Measurements from ENCODE around the gene TMEM132D. TPM values are rescaled to one million over a fixed set of nuclear protein-coding genes. Genes with fewer than 3 reads are reported as not detected.

The TMEM132D gene
- total and polyA plus RNA-seq, 2 donors (not counting 3 experiments of a cell fraction or from before 2014, with no cell fraction given), result not detected

GRCh38 chr12:129081755-129082250 lies 822.0 kb downstream of the TMEM132D start:
- BruUV-seq (replicated peaks), result no TSS peak
- Histone ChIP-seq H3K36me3 (ENCODE audit: control insufficient read depth in 2 of 2, extremely low read depth in 1 of 2, insufficient read depth in 2 of 2, low read length in 2 of 2) (no peaks in the 10 kb centered on the region), H3K4me3 (replicated peaks in 1 of 3; ENCODE audit: insufficient read depth in 1 of 3, low read depth in 1 of 3, low read length in 3 of 3) (no peak overlapping the region), H3K27ac (ENCODE audit: insufficient read depth, low read depth, low read length) (no peak overlapping the region), H3K9ac (replicated peaks; ENCODE audit: extremely low read depth, insufficient read depth, low read length) (no peak overlapping the region), H3K4me2 (ENCODE audit: insufficient read depth, low read length) (no peak overlapping the region), H2AFZ (ENCODE audit: low read depth, low read length) (no peak overlapping the region), H4K20me1 (replicated peaks; ENCODE audit: control insufficient read depth, extremely low read depth, insufficient read depth, low read length) (no peaks in the 10 kb centered on the region), H3K4me1 (ENCODE audit: control insufficient read depth, extremely low read depth, insufficient read depth, low read length) (no peaks in the 10 kb centered on the region), H3K9me3 (replicated peaks; ENCODE audit: control insufficient read depth, insufficient read depth, low read length) (peaks cover 7% of the 10 kb centered on the region), H3K9me1 (replicated peaks; ENCODE audit: control insufficient read depth, extremely low read depth, insufficient read depth, low read length) (no peaks in the 10 kb centered on the region), H3K27me3 (ENCODE audit: control insufficient read depth in 2 of 2, insufficient read depth in 2 of 2, low read length in 2 of 2) (no peaks in the 10 kb centered on the region), H3K79me2 (ENCODE audit: control insufficient read depth, insufficient read depth, low read length) (no peaks in the 10 kb centered on the region)
- intact Hi-C loops (cut with micrococcal nuclease) (no loop called here), dilution Hi-C loops (cut with MboI; ENCODE audit: extremely low pct_ligation_motif_present, low sequenced_read_pairs) (no loop called here)
- TF ChIP-seq GATA2 (IDR thresholded peaks at IDR 0.05; ENCODE audit: insufficient read depth, insufficient read length, low read depth, low read length) (no peak), MYC (IDR thresholded peaks at IDR 0.05; ENCODE audit: low read depth, low read length) (no peak), POLR2A (IDR thresholded peaks at IDR 0.05; ENCODE audit: low read depth, low read length) (no peak), JUN (IDR thresholded peaks at IDR 0.05; ENCODE audit: borderline replicate concordance, insufficient read depth, insufficient read length, low read depth) (no peak), POLR2AphosphoS5 (IDR thresholded peaks at IDR 0.05; ENCODE audit: insufficient read depth, low read depth, low read length) (no peak), FOS (IDR thresholded peaks at IDR 0.05; ENCODE audit: borderline replicate concordance, insufficient read depth, low read length) (no peak), EZH2 (IDR thresholded peaks at IDR 0.05; ENCODE audit: borderline replicate concordance, low read depth, low read length, severe bottlenecking) (no peak)
- TF ChIP-seq, protein P1, sequence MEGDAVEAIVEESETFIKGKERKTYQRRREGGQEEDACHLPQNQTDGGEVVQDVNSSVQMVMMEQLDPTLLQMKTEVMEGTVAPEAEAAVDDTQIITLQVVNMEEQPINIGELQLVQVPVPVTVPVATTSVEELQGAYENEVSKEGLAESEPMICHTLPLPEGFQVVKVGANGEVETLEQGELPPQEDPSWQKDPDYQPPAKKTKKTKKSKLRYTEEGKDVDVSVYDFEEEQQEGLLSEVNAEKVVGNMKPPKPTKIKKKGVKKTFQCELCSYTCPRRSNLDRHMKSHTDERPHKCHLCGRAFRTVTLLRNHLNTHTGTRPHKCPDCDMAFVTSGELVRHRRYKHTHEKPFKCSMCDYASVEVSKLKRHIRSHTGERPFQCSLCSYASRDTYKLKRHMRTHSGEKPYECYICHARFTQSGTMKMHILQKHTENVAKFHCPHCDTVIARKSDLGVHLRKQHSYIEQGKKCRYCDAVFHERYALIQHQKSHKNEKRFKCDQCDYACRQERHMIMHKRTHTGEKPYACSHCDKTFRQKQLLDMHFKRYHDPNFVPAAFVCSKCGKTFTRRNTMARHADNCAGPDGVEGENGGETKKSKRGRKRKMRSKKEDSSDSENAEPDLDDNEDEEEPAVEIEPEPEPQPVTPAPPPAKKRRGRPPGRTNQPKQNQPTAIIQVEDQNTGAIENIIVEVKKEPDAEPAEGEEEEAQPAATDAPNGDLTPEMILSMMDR (IDR thresholded peaks at IDR 0.05; ENCODE audit: extremely low read depth in 1 of 2, insufficient read depth in 1 of 2, low read depth in 1 of 2, low read length in 2 of 2), result no peak
- TF ChIP-seq, protein P2, sequence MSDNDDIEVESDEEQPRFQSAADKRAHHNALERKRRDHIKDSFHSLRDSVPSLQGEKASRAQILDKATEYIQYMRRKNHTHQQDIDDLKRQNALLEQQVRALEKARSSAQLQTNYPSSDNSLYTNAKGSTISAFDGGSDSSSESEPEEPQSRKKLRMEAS (IDR thresholded peaks at IDR 0.05; ENCODE audit: insufficient read depth, insufficient read length), result no peak
- ChIA-PET POLR2A (no interaction called here), CTCF (no interaction called here)
- DNase-seq (ENCODE audit: low read depth, low spot score), result no peak
- FAIRE-seq, result no peak
